Measurements from ENCODE around the gene SIKE1. TPM values are rescaled to one million over a fixed set of nuclear protein-coding genes. Genes with fewer than 3 reads are reported as not detected.
"Not testable (repeated sequence)": the region's sequence is repeated elsewhere in the genome, so short reads cannot be mapped to it uniquely, and the experiment has no call there.

SIKE1 gene
- total and polyA plus RNA-seq, 10 donors: 10.1 to 51.0 (median 36.8) TPM

DNA sequence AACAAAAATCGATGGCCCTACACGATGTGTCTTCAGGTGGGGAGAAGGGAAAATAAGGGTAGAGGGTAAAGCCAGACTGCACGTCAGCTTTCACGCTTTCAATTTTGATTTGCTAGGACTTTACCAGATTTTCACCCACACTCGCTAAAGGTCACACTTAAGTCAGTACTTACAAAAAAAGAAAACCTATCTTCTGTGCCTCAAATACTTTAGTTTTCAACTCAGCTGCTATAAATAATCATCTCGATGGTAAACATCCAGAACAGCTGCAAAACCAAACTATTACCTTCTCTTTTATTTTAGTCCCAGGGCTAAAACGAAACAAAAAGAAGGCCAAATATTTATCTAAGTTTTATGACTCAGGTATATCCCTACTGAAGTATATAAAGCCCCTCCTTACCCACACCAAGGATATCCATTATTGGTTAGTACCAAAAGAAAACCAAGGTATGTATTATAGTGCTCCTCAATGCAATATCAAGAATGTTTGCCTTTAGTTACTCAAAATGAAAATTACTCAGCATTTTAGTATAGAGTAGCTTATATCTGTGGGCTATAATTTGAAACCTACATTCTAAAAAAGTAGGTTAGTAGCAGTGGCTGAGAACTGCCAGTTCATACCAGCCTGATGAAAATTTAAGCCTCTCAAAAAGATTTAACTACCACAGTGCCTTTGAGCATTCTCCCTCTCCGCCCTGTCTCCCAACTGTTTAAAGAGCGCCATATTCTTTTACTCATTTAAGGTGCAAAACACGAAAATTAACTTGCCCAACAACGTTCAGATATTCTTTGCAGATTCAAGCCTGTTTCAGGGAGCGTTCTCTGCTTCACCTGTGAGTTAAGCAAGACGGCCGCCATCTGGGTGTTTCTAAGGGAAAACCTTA is 24.2 kb downstream of the SIKE1 start:
- Histone ChIP-seq H3K4me1 (peaks cover 55 to 68% (median 65%) of the 10 kb centered on the region in 6 donors), H3K27ac (peak overlapping the region in 7 of 8 donors; percentile 98 to 100 (median 100)), H3K9me3 (no peaks in the 10 kb centered on the region), H3K27me3 (replicated peaks in 1 of 7) (no peaks in the 10 kb centered on the region), H3K4me3 (peak overlapping the region; percentile 61 to 84 (median 80)), H3K36me3 (no peaks in the 10 kb centered on the region)
- no peak for DNase-seq
- intact Hi-C loops (cut with DNase I; ENCODE audit: low total_unique reads): loop anchor here (5.0 kb wide), 1 partner anchor 39 kb away; the partner anchor contains the start of gene NRAS
- WGBS, 5 donors: 24 to 31% (median 27%) methylated on average over 14 of the region's 14 CpGs
- TF ChIP-seq CTCF (IDR thresholded peaks at IDR 0.05 in 8 of 11, conservative IDR thresholded peaks at IDR 0.05 in 3 of 11) (no peak), POLR2AphosphoS5 (IDR thresholded peaks at IDR 0.05) (no peak), POLR2A (IDR thresholded peaks at IDR 0.05) (no peak)

GRCh38 chr1:114755006-114755931 is 25.2 kb downstream of the SIKE1 start:
- intact Hi-C loops (cut with DNase I; ENCODE audit: low total_unique reads): loop anchor here (5.0 kb wide), 1 partner anchor 38 kb away; the partner anchor contains the start of gene NRAS
- H3K4me1 ChIP-seq: peaks cover 62 to 77% (median 74%) of the 10 kb centered on the region in 6 donors
- WGBS, 5 donors: 46 to 69% (median 53%) methylated on average over 7 of the region's 7 CpGs
- H3K36me3 ChIP-seq: peaks cover 0 to 6% (median 0%) of the 10 kb centered on the region in 6 donors
- H3K9me3 ChIP-seq: no peaks in the 10 kb centered on the region
- peak overlapping the region in 6 of 8 donors; percentile 0 to 84 (median 67) for H3K4me3 ChIP-seq
- H3K27me3 ChIP-seq (replicated peaks in 1 of 7): no peaks in the 10 kb centered on the region
- no peak for DNase-seq
- TF ChIP-seq POLR2AphosphoS5 (IDR thresholded peaks at IDR 0.05): no peak
- TF ChIP-seq POLR2A (IDR thresholded peaks at IDR 0.05): no peak
- no peak for TF ChIP-seq CTCF (IDR thresholded peaks at IDR 0.05 in 8 of 11, conservative IDR thresholded peaks at IDR 0.05 in 3 of 11)
- peak overlapping the region in 7 of 8 donors; percentile 2 to 100 (median 98) for H3K27ac ChIP-seq

GRCh38 chr1:114753702-114754101 is 26.8 kb downstream of the SIKE1 start:
- Histone ChIP-seq H3K36me3 (peaks cover 0 to 22% (median 11%) of the 10 kb centered on the region in 6 donors), H3K27ac (peak overlapping the region in 1 of 8 donors; percentile 53), H3K4me3 (peak overlapping the region in 3 of 8 donors; percentile 2 to 12 (median 12)), H3K4me1 (peaks cover 67 to 92% (median 89%) of the 10 kb centered on the region in 6 donors)
- intact Hi-C loops (cut with DNase I; ENCODE audit: low total_unique reads); H3K27me3 ChIP-seq (replicated peaks in 1 of 7); DNase-seq; H3K9me3 ChIP-seq: not testable (repeated sequence)
- 71 to 88% (median 83%) methylated on average over 6 of the region's 6 CpGs for WGBS, 5 donors

GRCh38 chr1:114753143-114753542 is 27.3 kb downstream of the SIKE1 start:
- Histone ChIP-seq H3K4me1 (peaks cover 67 to 92% (median 89%) of the 10 kb centered on the region in 6 donors), H3K9me3 (no peaks in the 10 kb centered on the region), H3K4me3 (peak overlapping the region in 1 of 8 donors; percentile 12), H3K36me3 (peaks cover 0 to 27% (median 14%) of the 10 kb centered on the region in 6 donors), H3K27ac (no peak overlapping the region), H3K27me3 (replicated peaks in 1 of 7) (no peaks in the 10 kb centered on the region)
- TF ChIP-seq CTCF (IDR thresholded peaks at IDR 0.05 in 8 of 11, conservative IDR thresholded peaks at IDR 0.05 in 3 of 11): no peak
- TF ChIP-seq POLR2A (IDR thresholded peaks at IDR 0.05): no peak
- TF ChIP-seq POLR2AphosphoS5 (IDR thresholded peaks at IDR 0.05): no peak
- no peak for DNase-seq
- WGBS, 5 donors: 65 to 79% (median 75%) methylated on average over 4 of the region's 4 CpGs
- intact Hi-C loops (cut with DNase I; ENCODE audit: low total_unique reads): no loop called here

Measured in spleen (tissue), 11 donors.